RWPE2 (cell line): Measurements from ENCODE around the gene LDLRAD3.
A peak's percentile ranks its signal among the peaks of the same experiment; 100 is the strongest.

ENCODE experiments used
- ATAC-seq: fragments of 200-7000 bp; cut with Tn5 transposase; 3 replicates; pipeline ENCODE4 v1.9.1; 2021; ENCODE audit warnings: low read depth
- DNase-seq: peaks from one replicate; pipeline ENCODE4 v3.0.0-alpha.2; 2020; ENCODE audit warnings: low spot score
- H3K27ac ChIP-seq: fragments of 450-650 bp; 2 replicates; pipeline ENCODE4 v1.5.1; 2017; ENCODE audit warnings: mild to moderate bottlenecking; ENCODE audit not compliant: poor library complexity, severe bottlenecking
- H3K27me3 ChIP-seq: fragments of 250-450 bp; sonication (Bioruptor Pico); 2 replicates; pipeline ENCODE4 v1.5.1; 2021; ENCODE audit warnings: mild to moderate bottlenecking, moderate library complexity; ENCODE audit not compliant: insufficient read depth, poor library complexity, severe bottlenecking
- H3K36me3 ChIP-seq: fragments of 250-450 bp; sonication (Bioruptor Pico); 2 replicates; pipeline ENCODE4 v1.5.1; 2020; ENCODE audit warnings: low read depth, mild to moderate bottlenecking, moderate library complexity
- H3K4me1 ChIP-seq: fragments of 250-450 bp; sonication (Bioruptor Pico); 2 replicates; pipeline ENCODE4 v1.5.1; 2021; ENCODE audit warnings: mild to moderate bottlenecking, moderate library complexity; ENCODE audit not compliant: insufficient read depth, poor library complexity, severe bottlenecking
- H3K4me3 ChIP-seq: fragments of 250-450 bp; sonication (Bioruptor Pico); 2 replicates; pipeline ENCODE4 v1.5.1; 2021; ENCODE audit warnings: mild to moderate bottlenecking, moderate library complexity; ENCODE audit not compliant: severe bottlenecking
- H3K9me3 ChIP-seq: fragments of 250-450 bp; sonication (Bioruptor Pico); 2 replicates; pipeline ENCODE4 v1.5.1; 2021; ENCODE audit warnings: mild to moderate bottlenecking, moderate library complexity; ENCODE audit not compliant: severe bottlenecking
- CTCF ChIP-seq: fragments of 450-650 bp; IDR thresholded peaks from one replicate; pipeline ENCODE4 v1.5.1; 2017; ENCODE audit warnings: mild to moderate bottlenecking, moderate library complexity; ENCODE audit not compliant: poor library complexity, severe bottlenecking

The LDLRAD3 gene

GRCh38 chr11:36142879-36143278 lies 199.0 kb downstream of the LDLRAD3 start:
- Histone ChIP-seq H3K4me3 (no peak overlapping the region), H3K9me3 (no peaks in the 10 kb centered on the region), H3K27me3 (no peaks in the 10 kb centered on the region), H3K27ac (no peak overlapping the region), H3K36me3 (no peaks in the 10 kb centered on the region), H3K4me1 (peaks cover 18% of the 10 kb centered on the region)
- TF ChIP-seq CTCF = no peak
- no peak for ATAC-seq
- DNase-seq = no peak

- ATAC-seq = peak; percentile 32
- Histone ChIP-seq H3K4me1 (peaks cover 41% of the 10 kb centered on the region), H3K27ac (peak overlapping the region; percentile 95), H3K27me3 (no peaks in the 10 kb centered on the region), H3K4me3 (no peak overlapping the region), H3K9me3 (no peaks in the 10 kb centered on the region), H3K36me3 (no peaks in the 10 kb centered on the region)
- no peak for TF ChIP-seq CTCF
- no peak for DNase-seq
These were observed 202.6 kb downstream of the LDLRAD3 start for GRCh38 chr11:36146437-36146836.

- no peaks in the 10 kb centered on the region for H3K27me3 ChIP-seq
- no peak for ATAC-seq
These were observed 203.6 kb downstream of the LDLRAD3 start for GRCh38 chr11:36147491-36147890.

GRCh38 chr11:36148701-36149100 lies 204.8 kb downstream of the LDLRAD3 start:
- H3K4me3 ChIP-seq = no peak overlapping the region
- no peaks in the 10 kb centered on the region for H3K27me3 ChIP-seq
- ATAC-seq (no peak), DNase-seq (no peak)
- H3K36me3 ChIP-seq = no peaks in the 10 kb centered on the region
- H3K27ac ChIP-seq = peak overlapping the region; percentile 95
- peaks cover 41% of the 10 kb centered on the region for H3K4me1 ChIP-seq
- no peak for TF ChIP-seq CTCF
- no peaks in the 10 kb centered on the region for H3K9me3 ChIP-seq

More at GRCh38 chr11:36147491-36147890, 203.6 kb downstream of the LDLRAD3 start:
- H3K27ac ChIP-seq = peak overlapping the region; percentile 95
- TF ChIP-seq CTCF = no peak
- H3K36me3 ChIP-seq = no peaks in the 10 kb centered on the region
- DNase-seq = no peak
- H3K4me3 ChIP-seq = no peak overlapping the region
- H3K9me3 ChIP-seq = no peaks in the 10 kb centered on the region
- peaks cover 41% of the 10 kb centered on the region for H3K4me1 ChIP-seq

- peaks cover 41% of the 10 kb centered on the region for H3K4me1 ChIP-seq
- DNase-seq (peak; percentile 96), ATAC-seq (peak; percentile 97)
- no peaks in the 10 kb centered on the region for H3K27me3 ChIP-seq
- peak; percentile 91 for TF ChIP-seq CTCF
- no peaks in the 10 kb centered on the region for H3K9me3 ChIP-seq
- H3K27ac ChIP-seq = peak overlapping the region; percentile 95
- no peak overlapping the region for H3K4me3 ChIP-seq
- H3K36me3 ChIP-seq = no peaks in the 10 kb centered on the region
These were observed 205.8 kb downstream of the LDLRAD3 start for GRCh38 chr11:36149538-36150242.
